Omental fat pad (tissue), 4 donors: ENCODE data around the gene KCNJ10. TPM values are rescaled to one million over a fixed set of nuclear protein-coding genes. Genes with fewer than 3 reads are reported as not detected.

Experiments used
- ATAC-seq: fragments of 150-250 bp; one replicate; pipeline ENCODE4 v1.9.1; 2016; ENCODE audit warnings: mild to moderate bottlenecking, moderate library complexity; ENCODE audit not compliant: low FRiP score
- DNase-seq: peaks from one replicate; pipeline ENCODE4 v3.0.0-alpha.2; 2019; ENCODE audit warnings: low spot score
- total RNA-seq, 4 donors: library from RNA; depleted of rRNA; stranded (reverse); fragments of >200 nt; gene quantifications; one replicate each; pipeline ENCODE4 v1.1.0, GENCODE V29; 2016
- TF ChIP-seq, protein P1 (sequence below), 3 donors: fragments of 450-650 bp; IDR thresholded peaks; one replicate each; pipeline ENCODE4 v1.5.1; 2016 to 2017; ENCODE audit warnings: antibody characterized with exemption in 3 of 3, mild to moderate bottlenecking in 3 of 3, moderate library complexity in 2 of 3

KCNJ10 gene
- total RNA-seq, 4 donors from 2014 or later, result not detected

DNA sequence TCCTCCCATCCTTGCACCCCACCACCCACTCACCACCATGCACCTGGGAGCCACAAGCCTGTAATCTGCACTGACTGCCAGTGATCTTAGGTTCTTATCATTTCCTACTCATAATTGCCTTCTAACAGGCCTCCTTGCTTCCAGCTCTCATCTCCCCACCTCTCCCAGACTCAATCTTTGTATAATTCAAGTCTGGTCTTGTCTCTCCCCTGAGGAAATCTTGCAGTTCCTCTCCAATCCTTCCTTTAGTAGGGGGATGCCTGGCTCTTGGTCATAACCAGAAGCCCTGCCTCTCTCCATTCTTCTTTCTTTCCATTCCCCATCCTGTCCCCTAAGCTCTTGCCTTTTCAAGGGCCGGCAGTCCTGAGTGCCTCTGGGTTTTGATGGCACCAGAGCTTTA, 66.0 kb downstream of the KCNJ10 start:
- ATAC-seq (no peak), DNase-seq (no peak)
- TF ChIP-seq, protein P1, sequence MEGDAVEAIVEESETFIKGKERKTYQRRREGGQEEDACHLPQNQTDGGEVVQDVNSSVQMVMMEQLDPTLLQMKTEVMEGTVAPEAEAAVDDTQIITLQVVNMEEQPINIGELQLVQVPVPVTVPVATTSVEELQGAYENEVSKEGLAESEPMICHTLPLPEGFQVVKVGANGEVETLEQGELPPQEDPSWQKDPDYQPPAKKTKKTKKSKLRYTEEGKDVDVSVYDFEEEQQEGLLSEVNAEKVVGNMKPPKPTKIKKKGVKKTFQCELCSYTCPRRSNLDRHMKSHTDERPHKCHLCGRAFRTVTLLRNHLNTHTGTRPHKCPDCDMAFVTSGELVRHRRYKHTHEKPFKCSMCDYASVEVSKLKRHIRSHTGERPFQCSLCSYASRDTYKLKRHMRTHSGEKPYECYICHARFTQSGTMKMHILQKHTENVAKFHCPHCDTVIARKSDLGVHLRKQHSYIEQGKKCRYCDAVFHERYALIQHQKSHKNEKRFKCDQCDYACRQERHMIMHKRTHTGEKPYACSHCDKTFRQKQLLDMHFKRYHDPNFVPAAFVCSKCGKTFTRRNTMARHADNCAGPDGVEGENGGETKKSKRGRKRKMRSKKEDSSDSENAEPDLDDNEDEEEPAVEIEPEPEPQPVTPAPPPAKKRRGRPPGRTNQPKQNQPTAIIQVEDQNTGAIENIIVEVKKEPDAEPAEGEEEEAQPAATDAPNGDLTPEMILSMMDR (IDR thresholded peaks at IDR 0.05), result no peak

- TF ChIP-seq, protein P1 (IDR thresholded peaks at IDR 0.05), result no peak
- DNase-seq (no peak), ATAC-seq (no peak)
These were observed 68.5 kb downstream of the KCNJ10 start for GRCh38 chr1:160001440-160001839.

GRCh38 chr1:159999204-159999603, 70.8 kb downstream of the KCNJ10 start:
- TF ChIP-seq, protein P1 (IDR thresholded peaks at IDR 0.05), result no peak
- ATAC-seq (peak; percentile 63), DNase-seq (no peak)

DNA sequence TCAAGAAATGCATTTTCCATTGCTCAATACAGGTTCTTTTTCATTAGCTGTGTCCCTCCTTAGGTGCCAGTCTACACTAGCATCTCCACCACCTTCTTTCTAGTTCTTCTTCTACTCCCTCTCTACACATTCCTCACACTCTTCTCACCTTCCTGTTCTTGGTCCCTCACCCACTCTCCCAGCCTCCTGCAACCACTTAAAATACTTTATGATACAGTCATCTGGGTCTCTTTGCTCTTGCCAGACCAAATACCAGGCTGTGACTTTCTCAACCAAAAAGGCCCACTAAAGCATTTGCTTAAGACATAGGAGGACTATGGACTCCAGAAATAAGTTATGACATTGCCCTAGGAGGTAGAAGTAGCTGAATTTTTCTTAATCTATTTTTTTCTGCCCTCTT, 73.3 kb downstream of the KCNJ10 start:
- DNase-seq, result no peak
- ATAC-seq, result peak; percentile 61
- TF ChIP-seq, protein P1 (IDR thresholded peaks at IDR 0.05), result no peak

- TF ChIP-seq, protein P1 (IDR thresholded peaks at IDR 0.05), result no peak
- no peak for DNase-seq
- no peak for ATAC-seq
These were observed 75.1 kb downstream of the KCNJ10 start for GRCh38 chr1:159994896-159995295.

DNA sequence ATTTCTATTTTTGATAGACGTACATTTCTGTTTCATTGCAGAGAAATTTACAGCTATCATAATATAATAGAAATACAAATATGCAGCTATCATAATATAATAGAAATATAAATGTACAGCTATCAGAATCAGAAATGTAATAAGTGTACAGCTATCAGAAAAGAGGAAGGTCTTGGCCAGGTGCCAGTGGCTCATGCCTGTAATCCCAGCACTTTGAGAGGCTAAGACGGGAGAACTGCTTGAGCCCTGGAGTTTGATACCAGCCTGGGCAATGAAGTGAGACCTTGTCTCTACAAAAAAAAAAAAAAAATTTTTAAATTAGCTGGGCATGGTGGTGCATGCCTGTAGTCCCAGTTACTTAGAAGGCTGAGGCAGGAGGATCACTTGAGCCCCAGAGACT, 76.0 kb downstream of the KCNJ10 start:
- DNase-seq (no peak), ATAC-seq (no peak)
- TF ChIP-seq, protein P1 (IDR thresholded peaks at IDR 0.05), result no peak

DNA sequence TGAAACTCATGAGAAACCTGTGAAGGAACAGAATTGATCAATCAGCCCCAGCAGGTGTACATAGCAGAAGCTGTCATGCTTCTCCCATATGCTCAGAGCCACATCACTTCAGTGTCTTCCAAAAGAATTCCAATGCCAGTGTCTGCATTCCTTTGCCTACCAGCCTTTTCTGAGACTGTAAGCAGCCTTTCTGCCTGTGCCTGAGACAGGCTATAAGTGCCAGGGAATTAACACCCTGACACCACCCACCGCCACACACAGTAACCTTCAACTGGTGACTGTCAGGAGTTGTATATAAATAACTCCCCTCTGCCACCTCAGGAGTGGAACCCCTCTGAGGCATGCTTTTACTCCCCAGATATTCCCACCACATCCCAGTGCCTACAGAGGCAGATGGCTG, 77.8 kb downstream of the KCNJ10 start:
- ATAC-seq (no peak), DNase-seq (no peak)

More for the DNA sequence above, 77.8 kb downstream of the KCNJ10 start:
- TF ChIP-seq, protein P1 (IDR thresholded peaks at IDR 0.05), result no peak
